DND-41 (cell line): ENCODE results near the gene CSF2.

Experiments used
- CTCF ChIP-seq: IDR thresholded peaks from 2 replicates; pipeline ENCODE4 v1.5.1; 2012; ENCODE audit warnings: borderline replicate concordance, low read length, moderate library complexity, mild to moderate bottlenecking; ENCODE audit not compliant: poor library complexity, severe bottlenecking; ENCODE audit errors: extremely low read depth
- EZH2 ChIP-seq: IDR thresholded peaks from 3 replicates; pipeline ENCODE4 v1.6.1; 2012; ENCODE audit warnings: borderline replicate concordance, low read depth, mild to moderate bottlenecking, moderate library complexity, low read length, inconsistent platforms; ENCODE audit not compliant: severe bottlenecking

GRCh38 chr5:132025403-132025971 is 48.1 kb upstream of the CSF2 start:
- TF ChIP-seq CTCF (no peak), EZH2 (no peak)
